Osteocyte (in vitro differentiated cells): ENCODE measurements around the gene MSGN1. TPM values are rescaled to one million over a fixed set of nuclear protein-coding genes. Genes with fewer than 3 reads are reported as not detected.
"Not testable (repeated sequence)": the region's sequence is repeated elsewhere in the genome, so short reads cannot be mapped to it uniquely, and the experiment has no call there.

Source experiments
- DNase-seq: peaks from one replicate; pipeline ENCODE4 v3.0.0; 2021; ENCODE audit warnings: mixed read lengths; ENCODE audit not compliant: unreplicated experiment; ENCODE audit errors: extremely low spot score
- H3K27ac Mint-ChIP-seq: one replicate; pipeline ENCODE4 v1.8.0; 2021; ENCODE audit warnings: mild to moderate bottlenecking, mixed read lengths; ENCODE audit not compliant: unreplicated experiment
- H3K27me3 Mint-ChIP-seq: one replicate; pipeline ENCODE4 v1.8.0; 2021; ENCODE audit warnings: mixed read lengths; ENCODE audit not compliant: unreplicated experiment
- H3K36me3 Mint-ChIP-seq: one replicate; pipeline ENCODE4 v1.8.0; 2021; ENCODE audit warnings: mixed read lengths; ENCODE audit not compliant: unreplicated experiment
- H3K4me1 Mint-ChIP-seq: one replicate; pipeline ENCODE4 v1.8.0; 2021; ENCODE audit warnings: mixed read lengths; ENCODE audit not compliant: unreplicated experiment
- H3K4me3 Mint-ChIP-seq: one replicate; pipeline ENCODE4 v1.8.0; 2021; ENCODE audit warnings: mild to moderate bottlenecking, moderate library complexity, mixed read lengths; ENCODE audit not compliant: unreplicated experiment
- H3K9me3 Mint-ChIP-seq: one replicate; pipeline ENCODE4 v1.8.0; 2021; ENCODE audit warnings: mixed read lengths; ENCODE audit not compliant: unreplicated experiment
- total RNA-seq: library from RNA; stranded (reverse); gene quantifications from 2 replicates; pipeline ENCODE4 v1.2.1, GENCODE V29; 2021
- TF ChIP-seq, protein P1 (sequence below): fragments of 200-600 bp; sonication (generic); IDR thresholded peaks from 2 replicates; pipeline ENCODE4 v1.5.0; 2021; ENCODE audit warnings: antibody characterized with exemption, mild to moderate bottlenecking, moderate library complexity

Gene MSGN1
- total RNA-seq, 1 donor from 2014 or later, result not detected

DNA sequence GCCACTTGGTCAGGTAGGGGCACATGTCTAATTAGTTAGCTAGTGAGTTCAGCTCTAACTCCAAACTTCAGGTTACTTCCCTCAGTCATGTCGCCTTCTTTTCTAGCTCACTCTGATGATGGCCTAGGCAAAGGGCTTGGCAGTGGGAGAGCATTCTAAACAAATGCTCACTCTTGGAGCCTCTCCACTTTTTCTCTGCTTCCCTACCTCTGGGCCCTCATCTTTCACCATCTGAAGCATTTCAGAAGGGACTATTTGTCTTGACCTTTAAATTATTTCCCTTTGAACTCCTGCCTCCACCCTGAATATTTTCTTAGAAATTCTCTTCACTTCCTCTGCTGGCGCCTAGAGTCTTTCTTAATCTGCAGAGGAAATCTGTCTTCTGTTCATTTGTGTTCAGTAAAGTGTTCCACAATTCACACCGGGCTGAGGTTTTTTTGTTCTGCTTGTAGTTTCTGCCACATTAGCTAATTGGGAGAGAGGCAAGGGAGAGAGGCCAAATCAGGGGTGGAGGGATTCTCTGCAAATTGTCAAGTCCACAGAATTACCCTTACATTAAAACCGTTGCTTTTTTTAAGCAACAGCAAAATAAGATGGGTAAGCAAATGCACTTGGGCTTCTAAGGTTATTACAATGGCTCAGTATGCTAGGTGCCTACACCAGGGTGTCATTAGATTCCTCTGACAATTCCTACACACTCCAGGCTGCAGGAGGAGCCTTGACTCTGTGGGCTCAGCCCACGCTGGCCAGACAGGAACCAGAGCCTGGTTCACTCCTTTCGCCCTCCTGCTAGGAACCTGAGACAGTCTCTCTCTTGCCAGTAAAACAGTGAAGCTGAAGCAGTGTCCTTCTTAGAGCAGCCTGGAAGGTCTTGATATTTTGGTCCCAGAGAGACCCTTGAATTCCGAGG is 5.5 kb downstream of the MSGN1 start:
- TF ChIP-seq, protein P1, sequence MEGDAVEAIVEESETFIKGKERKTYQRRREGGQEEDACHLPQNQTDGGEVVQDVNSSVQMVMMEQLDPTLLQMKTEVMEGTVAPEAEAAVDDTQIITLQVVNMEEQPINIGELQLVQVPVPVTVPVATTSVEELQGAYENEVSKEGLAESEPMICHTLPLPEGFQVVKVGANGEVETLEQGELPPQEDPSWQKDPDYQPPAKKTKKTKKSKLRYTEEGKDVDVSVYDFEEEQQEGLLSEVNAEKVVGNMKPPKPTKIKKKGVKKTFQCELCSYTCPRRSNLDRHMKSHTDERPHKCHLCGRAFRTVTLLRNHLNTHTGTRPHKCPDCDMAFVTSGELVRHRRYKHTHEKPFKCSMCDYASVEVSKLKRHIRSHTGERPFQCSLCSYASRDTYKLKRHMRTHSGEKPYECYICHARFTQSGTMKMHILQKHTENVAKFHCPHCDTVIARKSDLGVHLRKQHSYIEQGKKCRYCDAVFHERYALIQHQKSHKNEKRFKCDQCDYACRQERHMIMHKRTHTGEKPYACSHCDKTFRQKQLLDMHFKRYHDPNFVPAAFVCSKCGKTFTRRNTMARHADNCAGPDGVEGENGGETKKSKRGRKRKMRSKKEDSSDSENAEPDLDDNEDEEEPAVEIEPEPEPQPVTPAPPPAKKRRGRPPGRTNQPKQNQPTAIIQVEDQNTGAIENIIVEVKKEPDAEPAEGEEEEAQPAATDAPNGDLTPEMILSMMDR, result no peak
- Mint-ChIP-seq H3K4me3 (no peak overlapping the region), H3K4me1 (no peaks in the 10 kb centered on the region), H3K27ac (no peak overlapping the region), H3K9me3 (no peaks in the 10 kb centered on the region), H3K27me3 (peaks cover 17% of the 10 kb centered on the region), H3K36me3 (no peaks in the 10 kb centered on the region)
- DNase-seq, result no peak

DNA sequence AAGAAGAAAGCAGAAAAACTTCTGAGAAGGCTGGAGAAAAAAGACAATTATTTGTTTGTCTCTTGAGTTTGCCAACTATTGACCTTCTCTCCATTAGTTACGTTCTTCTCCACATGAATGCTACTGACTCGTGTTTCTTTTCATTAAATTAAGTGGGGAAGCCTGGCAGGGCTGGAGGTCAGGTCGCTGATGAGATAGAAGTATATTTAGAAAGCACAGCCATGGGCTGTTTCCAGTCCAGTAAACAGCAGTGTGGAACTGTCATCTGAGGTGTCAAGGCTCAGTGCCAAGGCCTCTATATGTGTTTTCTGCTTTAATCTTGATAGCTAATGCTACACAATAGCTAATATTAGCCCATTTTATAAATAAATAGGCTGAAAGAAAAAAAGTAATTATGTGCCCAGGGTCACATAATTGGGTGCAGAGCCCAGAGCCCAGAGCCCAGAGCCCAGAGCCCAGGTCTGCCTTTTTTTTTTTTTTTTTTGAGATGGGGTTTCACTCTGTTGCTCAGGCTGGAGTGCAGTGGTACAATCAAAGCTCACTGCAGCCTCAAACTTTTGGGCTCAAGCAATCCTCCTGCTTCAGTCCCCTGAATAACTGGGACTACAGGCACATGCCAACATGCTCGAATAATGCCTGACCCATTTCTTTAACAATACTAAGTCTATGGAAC is 6.3 kb downstream of the MSGN1 start:
- H3K4me3 Mint-ChIP-seq, result no peak overlapping the region
- no peak for DNase-seq
- TF ChIP-seq, protein P1, result no peak

DNA sequence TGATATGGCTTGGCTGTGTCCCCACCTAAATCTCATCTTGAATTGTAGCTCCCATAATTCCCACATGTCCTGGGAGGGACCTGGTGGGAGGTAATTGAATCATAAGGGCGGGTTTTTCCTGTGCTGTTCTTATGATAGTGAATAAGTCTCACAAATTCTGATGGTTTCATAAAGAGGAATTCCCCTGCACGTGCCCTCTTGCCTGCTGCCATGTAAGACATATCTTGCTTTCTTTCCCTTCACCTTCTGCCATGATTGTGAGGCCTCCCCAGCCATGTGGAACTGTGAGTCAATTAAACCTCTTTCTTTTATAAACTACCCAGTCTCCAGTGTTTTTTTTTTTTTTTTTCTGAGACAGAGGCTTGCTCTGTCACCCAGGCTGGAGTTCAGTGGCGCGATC is 7.4 kb downstream of the MSGN1 start:
- H3K9me3 Mint-ChIP-seq, H3K27ac Mint-ChIP-seq: not testable (repeated sequence)

More for the DNA sequence above, 6.3 kb downstream of the MSGN1 start:
- Mint-ChIP-seq H3K36me3 (no peaks in the 10 kb centered on the region), H3K4me1 (no peaks in the 10 kb centered on the region), H3K27ac (no peak overlapping the region), H3K9me3 (no peaks in the 10 kb centered on the region), H3K27me3 (peaks cover 15% of the 10 kb centered on the region)

DNA sequence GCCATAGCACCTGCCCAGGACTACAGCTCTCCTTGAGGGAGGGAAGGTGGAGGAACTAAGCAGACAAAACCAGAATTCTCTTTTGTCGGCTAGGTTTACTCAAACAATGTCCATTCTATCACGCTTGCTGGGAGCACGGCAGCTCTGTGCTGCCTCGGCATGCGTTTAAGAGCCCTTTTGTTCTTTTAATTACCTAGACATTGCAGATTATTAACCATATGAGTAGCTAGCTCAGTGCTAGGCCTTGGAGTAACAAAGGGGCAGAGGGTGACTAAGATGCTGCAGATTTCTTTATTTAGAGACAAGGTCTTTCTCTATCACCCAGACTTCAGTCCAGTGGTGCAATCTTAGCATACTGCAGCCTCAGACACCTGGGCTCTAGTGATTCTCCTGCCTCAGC is 11.1 kb downstream of the MSGN1 start:
- no peak overlapping the region for H3K4me3 Mint-ChIP-seq
- H3K4me1 Mint-ChIP-seq, result peaks cover 4% of the 10 kb centered on the region
- no peak overlapping the region for H3K27ac Mint-ChIP-seq
- no peak for DNase-seq
- TF ChIP-seq, protein P1, result no peak
- peaks cover 39% of the 10 kb centered on the region for H3K27me3 Mint-ChIP-seq
- no peaks in the 10 kb centered on the region for H3K36me3 Mint-ChIP-seq
- no peaks in the 10 kb centered on the region for H3K9me3 Mint-ChIP-seq

More for the DNA sequence above, 7.4 kb downstream of the MSGN1 start:
- H3K36me3 Mint-ChIP-seq, DNase-seq, H3K4me1 Mint-ChIP-seq, H3K4me3 Mint-ChIP-seq: not testable (repeated sequence)
- peaks cover 23% of the 10 kb centered on the region for H3K27me3 Mint-ChIP-seq

DNA sequence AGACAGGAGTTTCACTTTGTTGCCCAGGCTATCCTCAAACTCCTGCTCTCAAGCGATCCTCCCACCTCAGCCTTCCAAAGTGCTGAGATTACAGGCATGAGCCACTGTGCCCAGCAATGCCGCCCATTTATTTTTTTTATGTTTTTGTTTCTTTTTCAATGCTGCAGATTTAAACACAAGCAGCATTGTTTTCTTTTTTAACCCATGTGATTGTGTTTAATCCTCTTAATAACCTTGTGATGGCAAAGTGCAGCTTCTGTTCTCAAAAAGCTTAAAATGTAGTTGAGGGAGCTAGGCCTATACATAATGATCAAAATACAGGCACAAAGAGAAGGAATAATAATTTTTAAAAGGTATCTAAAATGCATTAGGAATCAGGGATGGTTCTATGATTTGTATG is 11.5 kb downstream of the MSGN1 start:
- H3K9me3 Mint-ChIP-seq, result no peaks in the 10 kb centered on the region
- no peaks in the 10 kb centered on the region for H3K36me3 Mint-ChIP-seq
- peaks cover 40% of the 10 kb centered on the region for H3K27me3 Mint-ChIP-seq
- H3K4me1 Mint-ChIP-seq, result peaks cover 4% of the 10 kb centered on the region
- no peak overlapping the region for H3K27ac Mint-ChIP-seq
- no peak overlapping the region for H3K4me3 Mint-ChIP-seq
- DNase-seq, result no peak
- TF ChIP-seq, protein P1, result no peak
